WTC11 (cell line): ENCODE data around the gene RYR2.

ENCODE experiments used
- AFF4 ChIP-seq: sonication (generic); formaldehyde crosslinking; IDR thresholded peaks from 2 replicates; pipeline ENCODE4 v1.8.1; 2023; ENCODE audit warnings: mild to moderate bottlenecking, missing genetic modification reagents, borderline replicate concordance
- CTCF ChIP-seq: fragments of 200-600 bp; IDR thresholded peaks from 2 replicates; pipeline ENCODE4 v1.8.0; 2022; ENCODE audit warnings: antibody characterized with exemption
- ELF4 ChIP-seq: sonication (generic); formaldehyde crosslinking; IDR thresholded peaks from 2 replicates; pipeline ENCODE4 v1.8.1; 2022; ENCODE audit warnings: low read depth, mild to moderate bottlenecking, moderate library complexity, missing genetic modification reagents
- GTF2I ChIP-seq: fragments of 250-450 bp; sonication (Bioruptor Pico); conservative IDR thresholded peaks from 2 replicates; pipeline ENCODE4 v1.4.0; 2021; ENCODE audit warnings: mild to moderate bottlenecking
- HMGA2 ChIP-seq: fragments of 250-450 bp; sonication (Bioruptor Pico); IDR thresholded peaks from 2 replicates; pipeline ENCODE4 v1.4.0; 2021; ENCODE audit warnings: mild to moderate bottlenecking, moderate library complexity

- TF ChIP-seq HMGA2 (CRISPR knock-in tag) (no peak), AFF4 (no peak), CTCF (no peak), ELF4 (CRISPR knock-in tag) (no peak), GTF2I (CRISPR knock-in tag) (no peak)
Measured at GRCh38 chr1:236994450-236994849, 47.5 kb upstream of the RYR2 start.
